ENCODE results near the gene TYW1B.
"Not testable (repeated sequence)": the region's sequence is repeated elsewhere in the genome, so short reads cannot be mapped to it uniquely, and the experiment has no call there.

DNA sequence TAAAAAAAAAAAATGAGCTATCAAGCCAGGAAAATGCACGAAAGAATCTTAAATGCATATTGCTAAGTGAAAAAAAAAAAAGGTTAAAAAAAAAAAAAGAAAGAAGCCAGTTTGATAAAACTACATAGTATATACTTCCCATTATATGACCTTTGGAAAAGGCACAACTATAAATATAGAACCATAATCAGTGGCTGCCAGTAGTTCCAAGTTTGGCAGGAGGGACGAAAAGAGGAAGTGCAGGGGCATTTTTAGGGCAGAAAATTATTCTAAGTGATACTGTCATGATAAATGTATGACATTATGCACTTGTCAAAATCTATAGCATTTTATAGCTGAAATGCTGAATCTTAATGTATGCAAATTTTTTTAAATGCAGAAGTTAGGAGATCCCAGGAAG, 226.3 kb downstream of the TYW1B start:
- not testable (repeated sequence) for TF ChIP-seq CTCF, POLR2AphosphoS5, POLR2A, EP300 (IDR thresholded peaks at IDR 0.05)

Data from gastroesophageal sphincter (tissue), 3 donors.